Neural cell (in vitro differentiated cells): ENCODE measurements around the gene INVS.

Experiments
- CTCF ChIP-seq: fragments of 450-650 bp; IDR thresholded peaks from 2 replicates; pipeline ENCODE4 v1.5.1; 2014; ENCODE audit warnings: antibody characterized with exemption, mild to moderate bottlenecking, moderate library complexity; ENCODE audit not compliant: poor library complexity, severe bottlenecking
- EP300 ChIP-seq: fragments of 450-650 bp; conservative IDR thresholded peaks from 2 replicates; pipeline ENCODE4 v1.6.1; 2014; ENCODE audit warnings: antibody characterized with exemption, mild to moderate bottlenecking, moderate library complexity; ENCODE audit not compliant: poor library complexity, severe bottlenecking
- POLR2AphosphoS5 ChIP-seq: IDR thresholded peaks from 2 replicates; pipeline ENCODE4 v1.6.1; 2012
- REST ChIP-seq: IDR thresholded peaks from 2 replicates; pipeline ENCODE4 v1.6.1; 2012; ENCODE audit warnings: borderline replicate concordance
- SMC3 ChIP-seq: fragments of 450-650 bp; conservative IDR thresholded peaks from 2 replicates; pipeline ENCODE4 v1.6.1; 2014; ENCODE audit warnings: antibody characterized with exemption, mild to moderate bottlenecking, moderate library complexity; ENCODE audit not compliant: poor library complexity

- TF ChIP-seq CTCF (no peak), SMC3 (no peak), REST (no peak), EP300 (no peak), POLR2AphosphoS5 (no peak)
Observed at GRCh38 chr9:100197553-100197952, 98.5 kb downstream of the INVS start.
